ENCODE results near the gene C1QTNF9.

- no peak for TF ChIP-seq MEF2A (IDR thresholded peaks at IDR 0.05; ENCODE audit: control insufficient read depth, low read depth, low read length)
- no peak for TF ChIP-seq POLR2AphosphoS2 (IDR thresholded peaks at IDR 0.05; ENCODE audit: low read length)
- TF ChIP-seq ZBTB1 (CRISPR knock-in tag; IDR thresholded peaks at IDR 0.05; ENCODE audit: borderline replicate concordance, low read depth): no peak
- no peak for TF ChIP-seq HOXB6 (CRISPR knock-in tag; IDR thresholded peaks at IDR 0.05; ENCODE audit: borderline replicate concordance)
- TF ChIP-seq CBFA2T3 (IDR thresholded peaks at IDR 0.05): no peak
- no peak for TF ChIP-seq ZBTB2 (IDR thresholded peaks at IDR 0.05)
- TF ChIP-seq HNRNPLL (IDR thresholded peaks at IDR 0.05; ENCODE audit: low read depth, low read length, poor library complexity, severe bottlenecking): no peak
These were observed 51.7 kb downstream of the C1QTNF9 start for GRCh38 chr13:24361113-24361512.
